Caki2 (cell line): ENCODE results near the gene ZNF664. TPM values are rescaled to one million over a fixed set of nuclear protein-coding genes. Genes with fewer than 3 reads are reported as not detected.

Experiments
- DNase-seq: peaks from one replicate; pipeline ENCODE4 v3.0.0-alpha.2; 2015; ENCODE audit warnings: low read depth
- in situ Hi-C: cut with HindIII; loops from 2 replicates; pipeline ENCODE4 v1.10.0; 2016; ENCODE audit warnings: low sequenced_read_pairs, low pct_unique_long_range_greater_than_20kb, mixed read lengths
- total RNA-seq: library from RNA; depleted of rRNA; stranded (reverse); fragments of >200 nt; shearing (Covaris generic); gene quantifications from 2 replicates; pipeline ENCODE4 v1.2.3, GENCODE V29; 2014; ENCODE audit warnings: low replicate concordance

ZNF664 gene
- total RNA-seq, 1 experiment from 2014 or later = 44.9 TPM

DNA sequence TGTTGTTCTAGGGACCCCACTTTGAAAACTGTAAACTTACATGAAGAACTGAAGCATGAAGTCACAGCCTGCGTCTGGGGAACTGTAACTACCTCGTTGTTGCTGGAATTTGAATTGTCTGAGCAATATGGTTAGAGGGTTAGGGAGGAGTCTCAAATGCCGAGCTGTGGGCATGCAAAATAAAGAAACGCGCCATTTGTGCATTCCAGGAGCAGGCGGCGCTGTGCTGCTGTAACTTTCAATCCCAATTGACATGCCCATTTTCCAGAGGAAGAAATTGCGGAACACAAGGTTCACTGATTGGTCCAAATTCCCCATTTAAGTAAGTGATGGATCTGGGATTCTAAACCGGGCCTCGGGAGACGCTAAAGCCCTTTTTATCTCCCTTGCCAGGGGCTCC is 61.3 kb downstream of the ZNF664 start:
- DNase-seq = no peak
- in situ Hi-C loops = no loop called here

DNA sequence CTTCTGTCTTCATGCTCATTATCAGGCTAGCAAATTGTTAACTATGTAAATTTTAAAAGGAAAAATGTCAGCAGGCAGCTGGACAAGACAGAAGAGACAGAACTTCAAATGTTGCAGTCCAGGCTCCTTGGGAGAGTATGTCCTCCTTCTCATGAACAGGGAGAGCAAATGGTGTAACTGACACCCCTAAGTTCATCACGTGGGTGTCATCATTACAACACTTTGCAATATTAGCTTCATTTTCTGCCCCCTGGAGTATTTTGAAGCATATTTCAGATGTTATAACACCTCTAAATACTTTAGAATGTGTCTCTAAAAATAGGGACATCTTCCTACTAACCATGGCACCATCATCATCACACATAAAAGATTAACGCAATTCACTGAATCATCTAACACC is 62.1 kb downstream of the ZNF664 start:
- DNase-seq = no peak
- in situ Hi-C loops = no loop called here

DNA sequence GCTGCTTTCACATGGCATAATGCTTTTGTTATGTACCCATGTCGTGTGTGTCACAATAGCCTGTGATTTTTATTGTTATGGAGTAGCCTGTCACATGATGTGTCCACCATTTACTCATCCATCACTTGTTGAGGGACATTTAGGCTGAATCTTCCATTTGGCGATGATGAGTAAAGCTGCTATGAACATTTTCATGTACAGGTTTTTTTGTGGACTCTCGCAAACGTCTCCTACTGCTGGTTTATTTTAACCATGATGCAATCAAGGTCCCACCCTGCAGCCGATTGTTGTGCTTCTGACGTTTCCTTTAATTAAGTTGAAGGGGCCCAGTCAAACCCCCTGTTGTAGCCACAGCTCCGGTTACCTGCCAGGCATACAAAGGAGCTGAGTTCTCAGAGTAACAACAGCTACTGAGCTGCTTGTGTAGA is 63.2 kb downstream of the ZNF664 start:
- no peak for DNase-seq
- in situ Hi-C loops = no loop called here

DNA sequence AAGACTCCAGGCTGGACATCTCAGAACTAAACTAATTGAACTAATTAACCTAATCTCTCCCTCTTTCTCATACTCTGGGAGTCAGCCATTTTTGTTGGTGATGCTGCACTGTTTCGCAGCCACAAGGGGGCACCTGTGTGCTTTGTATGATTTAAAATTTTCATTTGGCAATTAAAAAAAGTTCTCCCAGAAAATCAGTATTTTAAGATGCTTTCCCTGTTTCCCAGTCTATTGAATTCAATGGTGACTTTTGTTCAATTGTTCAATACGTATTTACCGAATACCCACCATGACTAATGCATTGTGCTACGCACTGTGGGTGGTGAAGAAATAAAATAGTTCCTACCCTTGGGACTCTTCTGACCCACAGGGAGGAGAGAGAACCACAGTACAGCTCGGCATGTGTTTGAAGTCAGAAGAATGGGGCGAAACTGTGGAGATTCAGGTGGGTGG is 63.7 kb downstream of the ZNF664 start:
- in situ Hi-C loops = no loop called here
- peak; percentile 34 for DNase-seq

DNA sequence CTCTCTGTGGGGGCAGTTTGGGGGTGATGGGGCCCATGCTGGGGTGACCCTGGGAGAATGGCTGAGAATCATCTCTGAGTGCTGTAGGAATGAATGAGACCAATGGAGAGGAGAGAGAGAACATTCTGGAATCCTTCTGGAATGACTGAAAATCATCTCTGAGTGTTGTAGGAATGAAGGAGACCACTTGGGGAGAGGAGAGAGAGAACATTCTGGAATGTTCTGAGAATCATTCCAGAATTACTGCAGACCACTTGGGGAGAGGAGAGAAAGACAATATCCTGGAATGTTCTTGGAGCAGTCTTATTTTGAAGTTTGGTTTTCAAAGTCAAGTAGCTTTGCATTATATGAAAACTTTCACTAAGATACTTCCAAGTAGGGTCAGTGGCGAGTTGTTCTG is 64.3 kb downstream of the ZNF664 start:
- in situ Hi-C loops = no loop called here
- no peak for DNase-seq

DNA sequence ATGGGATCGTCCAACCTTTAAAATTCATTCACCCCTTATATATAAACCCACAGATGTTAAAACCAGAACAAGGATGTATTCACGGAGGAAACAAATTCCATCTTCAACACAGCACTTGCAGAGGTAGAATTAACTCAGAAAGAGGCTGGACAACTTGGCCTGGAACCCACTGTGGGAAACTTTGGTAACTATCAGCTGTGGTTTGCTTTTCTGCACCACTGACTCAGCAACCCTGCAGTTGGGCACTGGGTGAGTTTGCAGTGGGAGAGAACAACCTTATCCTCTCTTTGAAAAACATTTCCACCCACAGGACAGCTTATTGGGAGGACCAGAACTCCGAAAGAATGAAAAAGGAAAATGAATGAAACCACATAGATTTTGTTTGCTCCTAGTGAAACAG is 66.3 kb downstream of the ZNF664 start:
- in situ Hi-C loops = no loop called here
- DNase-seq = peak; percentile 7

DNA sequence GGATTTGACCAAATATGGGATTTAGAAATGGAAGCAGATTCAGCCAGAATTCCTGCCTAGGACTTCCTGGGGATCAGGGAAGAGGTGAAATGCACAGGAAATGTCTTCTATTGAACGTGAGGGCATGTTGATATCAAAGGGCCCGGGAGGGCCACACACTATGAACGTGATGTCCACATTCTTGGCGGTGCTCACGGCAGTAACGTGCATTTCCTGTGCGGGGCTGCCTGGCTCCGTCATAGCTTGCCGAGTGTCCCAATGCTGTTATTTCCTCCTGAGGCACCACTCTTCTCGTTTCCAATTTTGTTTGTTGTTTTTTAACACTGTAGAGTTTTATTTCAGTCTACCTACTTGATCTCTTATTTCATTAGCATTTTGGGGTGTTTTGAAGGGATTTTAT is 67.3 kb downstream of the ZNF664 start:
- in situ Hi-C loops = no loop called here
- DNase-seq = no peak

DNA sequence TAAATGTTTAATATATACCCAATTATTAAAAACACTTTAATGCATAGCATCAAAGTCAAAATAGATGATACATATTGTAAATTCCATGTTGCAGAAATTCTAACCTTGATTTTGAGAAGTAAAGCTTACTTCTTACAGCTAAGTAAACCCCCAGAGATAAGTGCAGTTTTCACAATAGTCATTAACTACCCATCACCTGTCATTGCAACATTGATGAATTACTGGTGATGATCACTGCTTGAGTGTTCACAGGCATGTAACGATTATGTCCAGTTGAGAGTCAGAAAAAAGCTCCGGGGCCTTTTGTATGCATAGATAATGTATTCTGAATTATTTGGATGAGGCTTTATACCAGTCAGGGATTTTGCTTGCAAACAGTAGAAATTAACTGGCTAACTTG is 67.7 kb downstream of the ZNF664 start:
- in situ Hi-C loops = no loop called here
- no peak for DNase-seq

DNA sequence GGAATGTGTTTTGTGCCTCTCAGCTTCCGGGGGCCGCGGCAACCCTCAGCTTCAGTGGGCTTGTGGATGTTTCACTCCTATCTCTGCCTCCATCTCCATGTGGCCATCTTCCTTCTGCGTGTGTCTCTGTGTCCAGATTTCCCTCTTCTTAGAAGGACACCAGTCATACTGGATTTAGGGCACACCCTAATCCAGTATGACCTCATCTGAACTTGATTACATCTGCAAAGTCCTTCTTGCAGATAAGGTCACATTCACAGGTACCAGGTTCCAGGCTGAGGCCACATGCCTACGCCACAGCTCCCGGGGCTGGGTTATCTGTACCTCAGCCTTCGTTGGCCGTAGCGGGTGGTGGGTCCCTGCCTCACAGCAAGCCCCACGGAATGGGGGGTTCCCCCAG is 68.9 kb downstream of the ZNF664 start:
- no peak for DNase-seq
- in situ Hi-C loops = no loop called here

DNA sequence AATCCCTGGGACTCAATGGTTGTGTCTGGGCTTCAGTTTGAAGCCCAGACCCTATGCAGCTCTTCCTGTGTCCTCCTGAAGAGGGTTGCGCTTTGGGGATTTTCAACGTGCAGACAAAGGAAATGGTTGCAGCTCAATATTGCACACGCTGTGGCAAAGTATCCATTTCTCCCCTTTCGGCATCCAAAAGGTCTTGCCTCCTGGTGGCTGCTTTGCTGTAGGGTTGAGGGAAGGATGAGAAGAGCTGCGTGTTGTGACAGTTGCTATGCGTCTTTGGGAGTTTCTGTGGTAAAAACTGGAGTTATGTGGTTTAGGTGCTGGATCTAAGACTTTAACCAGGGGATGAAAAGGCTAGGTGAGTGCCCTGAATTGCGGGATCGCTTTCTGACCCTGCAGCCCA is 71.0 kb downstream of the ZNF664 start:
- DNase-seq = no peak
- in situ Hi-C loops = no loop called here

DNA sequence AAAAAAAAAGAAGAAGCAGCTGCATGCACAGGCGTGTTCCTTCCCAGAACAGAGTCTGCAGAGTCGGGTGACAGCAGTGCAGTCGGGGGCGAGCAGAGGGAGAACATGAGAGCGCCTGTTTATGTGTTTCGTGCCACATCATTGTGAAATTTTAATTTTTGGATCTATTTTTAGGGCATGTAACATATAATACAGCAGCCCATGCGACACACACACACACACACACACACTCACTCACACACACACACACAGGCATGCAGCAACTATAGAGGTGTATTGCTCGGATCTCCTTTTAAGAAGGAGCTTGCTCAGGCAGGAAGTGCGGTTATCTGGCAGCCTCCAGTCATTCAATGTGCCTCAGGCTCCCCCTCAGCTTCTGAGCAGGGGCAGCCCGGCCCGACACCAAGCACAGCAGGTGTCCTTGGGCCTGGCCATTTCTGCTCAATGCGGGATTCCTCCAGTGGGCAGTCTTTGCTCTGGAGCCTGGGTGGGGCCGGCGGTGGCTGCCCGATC is 71.8 kb downstream of the ZNF664 start:
- in situ Hi-C loops = no loop called here
- DNase-seq = no peak

DNA sequence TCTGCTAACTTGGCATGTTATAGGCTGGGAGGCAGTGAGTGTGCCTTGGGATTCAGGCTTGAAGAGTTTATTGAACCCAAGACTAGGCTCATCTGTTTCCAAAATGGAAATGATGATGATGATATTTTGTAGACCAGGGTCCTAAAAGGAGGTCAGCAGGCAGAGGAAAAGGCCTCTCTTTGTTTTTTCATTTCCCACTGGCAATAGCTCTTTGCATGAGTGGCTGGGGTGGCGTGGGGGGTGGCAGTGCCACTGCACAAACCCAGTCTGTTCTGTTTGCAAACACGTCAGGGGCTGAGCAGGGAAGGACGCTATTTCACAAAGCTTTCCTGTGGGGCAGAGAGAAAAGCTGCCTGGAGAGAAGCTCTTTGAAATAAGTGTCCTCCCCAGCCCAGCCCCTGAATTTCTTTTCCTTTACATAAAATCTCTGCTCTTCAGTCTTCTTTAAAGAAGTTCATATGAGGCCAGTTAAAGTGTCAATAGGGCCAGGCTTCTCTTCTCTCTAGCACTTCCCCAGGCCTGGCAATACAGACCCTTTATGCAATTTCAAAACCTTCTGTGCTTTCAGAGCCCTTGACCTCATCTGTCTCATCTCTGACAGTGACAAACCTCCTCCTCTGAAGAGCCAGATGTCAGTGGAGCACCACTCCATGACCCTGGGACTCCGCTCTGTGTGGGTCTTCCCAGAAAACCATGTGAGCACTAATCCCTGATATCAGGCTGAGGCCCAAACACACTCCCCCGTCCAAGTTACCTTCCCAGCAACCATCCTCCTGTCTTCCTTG is 72.8 kb downstream of the ZNF664 start:
- DNase-seq = no peak
- in situ Hi-C loops = no loop called here

DNA sequence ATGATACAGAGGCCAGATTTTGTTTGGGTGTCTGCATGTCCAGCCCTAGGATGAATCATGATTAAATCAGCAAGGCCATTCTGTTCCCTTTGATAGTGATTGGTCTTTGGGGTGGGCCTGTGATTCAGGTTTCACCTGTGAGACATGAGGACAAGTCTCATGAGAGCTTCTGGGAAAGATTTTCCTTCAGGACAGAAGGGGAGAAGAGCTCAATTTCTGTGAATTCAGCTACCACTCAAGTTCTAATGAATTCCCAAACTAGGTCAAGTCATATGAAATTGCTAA is 73.4 kb downstream of the ZNF664 start:
- in situ Hi-C loops = no loop called here
- DNase-seq = no peak

DNA sequence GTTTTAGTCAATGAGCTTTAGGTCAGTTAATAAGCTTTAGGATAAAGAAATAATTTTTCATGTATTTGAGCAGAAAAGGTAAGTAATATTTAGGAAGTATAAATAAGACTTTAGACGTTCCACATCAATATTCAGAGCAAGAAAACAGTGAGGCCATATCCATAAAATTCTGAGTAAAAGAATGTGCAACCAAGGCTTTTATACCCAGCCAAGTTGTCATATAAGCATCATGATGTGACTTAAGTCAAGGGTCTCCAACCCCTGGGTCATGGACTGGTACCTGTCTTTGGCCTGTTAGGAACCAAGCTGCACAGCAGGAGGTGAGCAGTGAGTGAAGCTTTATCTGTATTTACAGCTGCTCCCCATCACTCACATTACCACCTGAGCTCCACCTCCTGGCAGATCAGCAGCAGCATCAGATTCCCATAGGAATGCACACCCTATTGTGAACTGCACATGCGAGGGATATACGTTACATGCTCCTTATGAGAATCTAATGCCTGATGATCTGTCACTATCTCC is 74.1 kb downstream of the ZNF664 start:
- no peak for DNase-seq
- in situ Hi-C loops = no loop called here

DNA sequence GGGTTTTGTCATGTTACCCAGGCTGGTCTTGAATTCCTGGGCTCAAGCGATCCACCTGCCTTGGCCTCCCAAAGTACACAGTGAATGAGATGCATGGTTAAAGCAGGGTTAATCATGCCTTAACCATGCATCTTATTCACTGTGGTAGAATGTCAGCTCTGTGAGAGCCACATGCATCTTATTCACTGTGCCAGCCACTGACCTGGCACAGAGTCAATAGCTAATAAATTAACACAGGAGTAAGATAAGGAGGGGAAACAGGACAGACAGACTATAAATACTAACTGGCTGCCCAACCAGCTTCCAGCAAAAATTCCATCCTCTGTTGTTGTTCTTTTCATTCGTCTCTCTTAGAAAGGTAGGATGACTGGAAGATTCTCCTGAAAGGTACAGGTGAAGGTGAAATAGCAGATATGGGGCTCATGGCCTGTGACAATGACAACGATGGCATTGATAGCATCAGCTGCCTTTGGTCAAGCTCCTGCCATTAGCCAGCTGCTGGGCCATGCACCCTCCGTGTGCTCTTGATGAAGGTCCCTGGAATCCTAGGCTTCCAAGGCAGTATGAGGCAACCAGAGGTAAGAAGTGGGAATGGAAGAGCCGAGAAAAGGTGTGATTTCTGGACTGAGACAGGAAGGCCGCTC is 76.6 kb downstream of the ZNF664 start:
- DNase-seq = no peak
- in situ Hi-C loops = no loop called here

DNA sequence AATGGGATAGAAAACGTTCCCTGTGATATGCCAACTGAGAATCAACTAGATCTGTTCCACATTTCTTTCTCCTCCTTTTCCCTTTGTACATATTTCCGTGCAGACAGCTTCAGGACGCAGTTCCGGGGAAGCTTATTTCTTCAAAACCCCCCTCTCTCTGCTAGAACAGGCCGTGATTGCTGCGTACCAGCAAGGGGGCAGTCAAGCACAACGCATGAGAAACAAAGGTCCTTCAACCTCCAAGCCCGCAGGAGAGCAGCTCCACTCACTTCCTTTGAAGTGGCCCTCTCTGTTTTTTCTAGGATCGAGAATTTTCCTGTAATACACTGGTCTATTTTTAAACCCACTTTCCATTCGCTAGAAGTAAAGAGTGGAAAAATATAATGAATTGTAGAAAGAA is 80.8 kb downstream of the ZNF664 start:
- in situ Hi-C loops = no loop called here
- DNase-seq = no peak

DNA sequence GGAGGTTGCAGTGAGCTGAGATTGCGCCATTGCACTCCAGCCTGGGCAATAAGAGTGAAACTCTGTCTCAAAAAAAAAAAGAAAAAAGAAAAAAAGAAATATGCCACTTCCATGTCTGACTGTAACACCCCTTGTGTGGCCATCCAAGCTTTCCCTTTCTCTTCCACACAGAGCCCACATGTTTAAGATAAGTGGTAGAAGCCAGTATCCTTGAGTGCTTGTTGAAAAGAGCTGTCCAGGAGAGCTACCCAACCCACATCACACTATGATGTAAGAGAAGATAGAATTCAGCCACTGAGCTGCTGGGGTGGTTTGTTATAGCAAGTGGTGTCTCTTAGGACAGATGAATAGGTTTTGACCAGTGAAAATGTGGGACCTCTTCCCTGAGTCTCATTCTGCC is 82.1 kb downstream of the ZNF664 start:
- in situ Hi-C loops = no loop called here
- no peak for DNase-seq

DNA sequence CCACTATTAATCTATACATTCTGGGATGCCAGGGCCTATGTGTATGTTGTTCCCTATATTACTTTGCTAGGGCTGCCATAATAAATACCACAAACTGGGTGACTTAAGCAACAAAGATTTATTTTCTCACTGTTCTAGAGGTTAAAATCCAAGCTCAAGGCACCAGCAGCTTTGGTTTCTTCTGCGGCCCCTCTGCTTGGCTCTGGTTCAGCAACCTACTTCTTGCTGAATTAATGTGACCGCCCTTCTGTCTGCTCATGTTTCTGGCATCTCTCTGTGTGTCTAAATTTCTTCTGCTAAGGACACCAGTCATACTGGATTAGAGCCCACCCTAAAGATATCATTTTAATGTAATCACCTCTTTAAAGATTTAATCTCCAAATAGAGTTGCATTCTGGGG is 84.7 kb downstream of the ZNF664 start:
- DNase-seq = no peak
- in situ Hi-C loops = no loop called here

DNA sequence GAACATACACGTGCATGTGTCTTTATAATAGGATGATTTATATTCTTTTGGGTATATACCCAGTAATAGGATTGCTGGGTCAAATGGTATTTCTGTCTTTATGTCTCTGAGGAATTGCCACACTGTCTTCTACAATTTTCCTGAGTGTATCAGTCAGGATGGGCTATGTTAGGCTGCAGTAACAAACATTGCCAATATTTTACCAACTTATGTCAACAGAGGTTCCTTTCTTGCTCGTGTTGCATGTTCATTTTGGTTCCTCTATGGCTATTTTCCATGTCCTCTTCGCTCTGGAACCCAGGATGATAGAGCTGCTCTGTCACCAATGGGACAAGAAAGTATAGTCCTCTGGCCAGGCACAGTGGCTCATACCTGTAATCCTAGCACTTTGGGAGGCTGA is 86.7 kb downstream of the ZNF664 start:
- in situ Hi-C loops = no loop called here
- no peak for DNase-seq
